NCI-H510A treated with DMSO at 0.1 percent for 48 hours (cell line): ENCODE results near the gene MKNK1.

Experiments
- DNase-seq: peaks from one replicate; lab custom pipeline; 2025; lab: John Stamatoyannopoulos, UW

Gene MKNK1

DNA sequence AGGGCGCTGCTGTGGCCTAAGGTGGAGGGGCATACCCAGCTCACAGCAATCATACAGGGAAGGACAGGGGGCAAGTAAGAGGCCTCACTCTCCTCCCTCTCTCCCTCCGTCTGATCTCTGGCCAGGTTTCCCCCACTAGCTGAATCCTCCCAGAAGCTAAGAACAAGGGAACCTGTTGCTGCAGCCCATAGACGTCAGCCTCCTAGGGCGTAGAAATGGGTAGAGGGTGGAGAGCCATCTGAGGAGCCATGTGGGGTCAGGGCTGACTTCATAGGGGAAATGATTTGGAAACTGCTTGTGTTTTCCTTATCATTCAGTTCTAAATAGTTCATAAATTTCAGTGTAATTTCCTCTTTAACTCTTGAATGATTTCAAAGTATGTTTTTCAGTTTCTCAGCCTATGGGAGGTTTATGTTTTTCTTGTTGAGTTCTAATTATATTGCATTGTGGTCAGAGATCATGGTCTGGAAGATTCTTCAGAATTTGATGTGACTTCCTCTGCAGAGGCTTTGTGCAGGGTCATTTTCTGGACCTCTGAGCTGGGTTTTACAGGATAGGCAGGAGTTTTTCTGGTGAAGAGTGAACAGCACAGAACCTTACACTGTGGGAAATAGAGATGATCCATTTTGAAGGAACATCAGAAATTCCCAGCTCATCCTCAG is 14.8 kb upstream of the MKNK1 start:
- DNase-seq = no peak

DNA sequence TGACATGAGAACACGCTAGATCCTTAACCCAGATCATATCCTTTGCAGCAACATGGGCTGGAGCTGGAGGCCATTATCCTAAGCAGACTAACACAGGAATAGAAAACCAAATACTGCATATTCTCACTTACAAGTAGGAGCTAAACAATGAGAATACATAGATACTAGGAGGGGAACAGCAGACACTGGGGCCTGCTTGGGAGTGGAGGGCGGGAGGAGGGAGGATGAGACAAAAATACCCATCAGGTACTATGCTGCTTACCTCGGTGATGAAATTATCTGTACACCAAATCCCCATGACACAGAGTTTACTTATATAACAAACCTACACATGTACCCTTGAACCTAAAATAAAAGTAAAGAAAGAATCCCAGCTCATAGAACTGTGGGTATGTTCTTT is 13.8 kb upstream of the MKNK1 start:
- no peak for DNase-seq

DNA sequence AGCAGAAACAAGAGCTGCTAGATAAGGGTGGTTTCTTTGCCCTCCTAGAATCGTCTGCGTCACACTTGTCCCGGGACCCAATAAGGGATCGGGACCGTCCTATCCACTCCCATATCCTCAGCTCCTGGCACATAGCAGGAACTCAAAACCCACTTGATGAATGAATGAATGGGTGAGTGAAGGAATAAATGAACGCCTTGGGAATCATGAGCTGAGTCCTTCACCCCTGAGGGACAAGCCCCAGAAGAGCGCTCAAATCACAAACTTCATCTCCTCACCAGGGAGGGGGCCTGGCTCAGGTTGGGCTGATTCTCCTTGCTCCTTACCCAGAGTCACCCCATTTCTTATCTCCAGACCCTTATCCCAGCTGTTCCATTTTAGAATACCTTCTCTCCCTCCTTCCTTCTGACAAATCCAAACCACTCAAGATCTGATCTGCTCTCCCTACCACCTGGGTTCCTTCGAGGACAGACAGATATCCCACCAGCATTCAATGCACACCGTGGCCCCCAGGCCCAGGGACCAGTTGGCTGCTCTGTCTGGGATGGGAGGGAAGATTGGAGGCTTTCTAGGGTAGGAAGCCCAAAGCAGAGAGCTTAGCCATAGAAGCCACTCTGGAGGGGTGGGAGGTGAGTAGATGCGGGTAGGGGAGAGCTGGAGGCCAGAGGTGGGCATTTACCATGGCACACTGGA is 13.2 kb upstream of the MKNK1 start:
- no peak for DNase-seq

DNA sequence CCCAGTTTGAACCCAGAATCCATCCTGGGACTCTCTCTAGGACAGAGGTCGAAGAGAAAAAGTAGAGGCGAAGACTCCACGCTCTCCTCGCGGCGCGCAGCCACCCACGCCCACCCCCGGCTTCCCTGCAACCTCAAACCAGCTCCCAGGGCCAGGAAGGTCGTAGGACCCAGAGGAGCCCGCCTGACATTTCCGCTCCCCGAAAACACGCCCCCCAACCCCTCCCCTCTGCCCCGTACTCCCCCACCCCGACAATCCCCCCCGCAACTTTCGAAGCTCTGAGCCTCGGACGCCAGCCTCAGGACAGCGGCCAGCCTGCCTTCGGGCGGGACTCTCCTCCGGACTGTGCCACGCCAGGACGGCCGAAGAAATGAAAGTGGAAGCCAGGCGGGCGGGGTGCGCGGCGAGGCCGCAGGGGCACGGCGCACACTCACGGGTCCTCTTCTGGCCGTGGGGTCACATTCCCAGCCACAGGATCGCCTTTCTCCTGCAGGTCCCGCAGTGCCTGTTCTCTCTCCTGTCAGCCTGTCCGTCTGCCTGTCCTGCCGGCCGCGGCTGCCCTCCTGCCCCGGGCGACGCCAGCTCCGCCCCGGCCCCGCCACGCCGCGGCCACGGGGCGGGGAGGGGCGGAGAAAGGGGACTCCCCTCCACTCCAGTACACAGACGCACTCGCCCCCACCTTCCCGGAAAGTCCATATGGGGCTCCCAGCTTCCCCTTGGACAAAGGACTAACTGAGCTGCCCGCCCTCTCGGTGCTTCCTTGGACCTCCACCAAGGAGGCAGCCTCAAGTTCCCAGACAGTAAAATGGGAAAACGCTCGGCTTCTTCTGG is 12.4 kb upstream of the MKNK1 start, which contains the start of gene MOB3C:
Gene MOB3C, minus strand, starts transcription at position 535 of the 831 bp plus-strand sequence. CDS start 3,490 bp downstream, outside the sequence.
- no peak for DNase-seq

DNA sequence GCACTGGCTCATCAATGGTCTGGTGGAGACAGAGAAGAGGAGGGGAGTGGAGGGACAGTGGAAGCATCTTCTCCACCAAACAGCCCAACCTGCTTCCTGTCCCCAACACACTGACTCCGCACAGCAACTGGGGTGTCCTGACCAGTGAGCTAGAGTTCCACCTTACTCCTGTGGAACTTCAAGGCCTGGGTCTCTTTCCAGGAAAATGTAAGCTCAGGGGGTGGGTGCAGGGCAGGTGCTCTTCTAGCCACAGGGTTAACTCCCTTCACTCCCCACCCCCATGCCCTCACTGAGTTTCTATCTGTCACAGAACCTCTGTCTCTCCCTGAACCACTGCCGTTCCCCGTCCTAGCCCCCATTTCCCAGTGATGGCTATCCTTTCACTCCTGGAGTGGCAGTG is 11.7 kb upstream of the MKNK1 start:
- DNase-seq = no peak

DNA sequence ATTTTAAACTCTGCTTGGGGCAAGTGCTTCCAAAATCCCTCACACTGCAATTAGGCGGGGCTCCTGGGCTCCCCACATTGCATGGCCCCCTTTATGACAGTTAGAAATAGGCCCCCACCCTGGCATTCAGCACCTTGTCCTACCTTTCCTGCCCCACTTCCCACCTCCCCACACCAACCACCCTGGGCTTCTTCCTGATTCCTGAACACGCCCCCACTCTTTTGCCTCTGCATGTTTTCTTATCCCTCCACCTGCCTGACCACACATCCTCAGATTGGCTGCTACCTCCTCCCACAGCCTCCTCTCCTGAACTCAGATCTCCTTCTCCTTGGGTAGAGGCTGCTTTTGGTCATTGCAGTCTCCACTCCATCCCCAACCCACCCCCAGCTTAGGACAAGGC is 11.0 kb upstream of the MKNK1 start:
- DNase-seq = no peak

DNA sequence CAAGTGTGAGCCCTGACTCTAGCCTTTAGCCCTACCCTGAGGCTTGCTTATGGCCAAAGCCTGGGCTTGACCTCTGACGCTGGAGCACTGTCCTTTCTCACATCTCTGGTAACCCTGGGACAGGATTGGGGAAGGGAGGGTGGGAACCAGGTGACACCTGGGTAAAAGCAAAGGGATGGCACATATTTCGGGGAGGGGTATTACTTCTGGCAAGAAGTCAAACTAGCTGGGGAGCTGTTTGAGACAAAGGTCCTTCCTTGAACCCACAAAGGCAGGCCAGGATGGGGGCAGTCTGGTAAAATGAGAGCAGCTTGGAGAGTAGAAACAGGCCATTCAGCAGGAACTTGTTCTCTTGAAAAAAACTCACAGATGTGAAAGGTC is 10.5 kb upstream of the MKNK1 start:
- no peak for DNase-seq

DNA sequence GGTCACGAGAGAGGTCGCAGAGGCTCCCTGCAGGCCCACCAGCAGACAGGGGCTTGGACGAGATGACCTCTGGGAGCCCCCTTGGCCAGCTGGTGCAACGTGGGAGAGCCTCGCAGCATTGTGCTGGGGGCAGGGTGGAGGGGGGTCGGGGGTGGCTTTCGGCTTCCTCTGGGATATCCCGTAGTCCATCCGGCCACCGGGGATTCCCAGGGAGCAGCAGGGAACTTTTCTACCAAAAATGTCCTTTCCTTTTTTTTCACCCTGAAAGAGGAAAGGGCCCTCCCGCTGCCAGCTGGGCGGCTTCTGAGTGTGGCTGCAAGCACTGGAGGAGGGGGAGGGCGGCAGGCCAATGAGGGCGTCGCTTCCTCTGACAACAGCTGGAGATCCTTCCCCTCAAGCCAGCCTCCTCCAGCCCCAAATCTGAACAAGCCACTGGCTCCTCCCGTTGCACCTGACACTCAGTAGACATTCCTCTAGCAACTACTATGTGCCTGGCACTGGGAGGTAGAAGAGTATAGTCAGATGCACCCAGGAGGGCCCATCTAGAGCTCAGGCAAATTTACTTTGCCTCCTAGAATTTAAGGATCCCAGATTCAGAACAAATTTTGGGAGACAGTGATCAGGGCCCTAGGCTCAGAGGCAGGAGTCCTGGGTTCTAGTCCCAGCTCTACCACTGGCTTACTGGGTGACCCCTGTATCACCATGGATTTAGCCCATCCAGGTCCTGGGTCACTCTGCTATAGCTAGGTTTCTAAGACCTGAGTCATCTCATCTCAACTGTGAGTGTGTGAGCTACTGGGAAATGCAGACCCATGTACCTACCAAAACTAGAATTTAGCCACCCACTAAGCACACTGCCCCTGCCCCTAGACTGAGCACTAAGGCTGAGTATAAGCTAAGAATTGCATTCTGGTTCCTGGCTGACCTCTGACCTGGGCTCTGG is 9.9 kb upstream of the MKNK1 start:
- peak; percentile 41 for DNase-seq

DNA sequence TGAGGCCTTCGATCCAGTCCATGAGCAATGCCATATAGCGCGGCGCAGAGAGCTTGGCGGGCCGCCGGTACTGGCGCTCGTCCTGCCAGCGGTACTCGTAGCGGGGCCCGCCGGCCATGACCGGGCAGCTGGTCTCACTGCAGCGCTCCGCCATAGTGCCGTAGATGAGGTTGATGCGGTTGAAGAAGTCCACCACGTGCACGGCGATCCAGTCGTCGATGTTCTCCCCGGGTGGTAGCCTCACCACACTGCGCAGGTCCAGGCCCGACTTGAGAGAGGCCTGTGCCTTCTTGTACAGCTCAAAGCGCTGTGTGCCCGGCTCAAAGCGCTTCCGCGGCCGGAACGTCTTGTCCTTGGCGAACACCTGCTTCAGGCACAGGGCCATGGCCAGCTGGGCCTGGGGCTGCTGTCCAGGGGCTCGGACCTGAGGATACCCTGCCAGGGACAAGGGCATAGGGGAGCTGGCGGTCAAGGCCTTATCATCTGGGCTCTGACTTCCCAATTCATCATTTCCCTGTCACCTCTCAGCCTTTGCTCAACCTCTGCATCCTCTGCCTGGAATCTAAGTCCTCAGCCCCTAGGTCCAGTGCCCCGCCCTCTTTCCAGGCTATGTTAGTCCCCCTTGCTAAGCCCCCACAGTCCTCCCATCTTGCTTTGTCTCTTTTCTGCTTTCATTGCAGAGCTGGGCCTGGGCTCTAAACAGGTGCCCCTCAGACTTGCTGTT is 9.0 kb upstream of the MKNK1 start:
- no peak for DNase-seq

DNA sequence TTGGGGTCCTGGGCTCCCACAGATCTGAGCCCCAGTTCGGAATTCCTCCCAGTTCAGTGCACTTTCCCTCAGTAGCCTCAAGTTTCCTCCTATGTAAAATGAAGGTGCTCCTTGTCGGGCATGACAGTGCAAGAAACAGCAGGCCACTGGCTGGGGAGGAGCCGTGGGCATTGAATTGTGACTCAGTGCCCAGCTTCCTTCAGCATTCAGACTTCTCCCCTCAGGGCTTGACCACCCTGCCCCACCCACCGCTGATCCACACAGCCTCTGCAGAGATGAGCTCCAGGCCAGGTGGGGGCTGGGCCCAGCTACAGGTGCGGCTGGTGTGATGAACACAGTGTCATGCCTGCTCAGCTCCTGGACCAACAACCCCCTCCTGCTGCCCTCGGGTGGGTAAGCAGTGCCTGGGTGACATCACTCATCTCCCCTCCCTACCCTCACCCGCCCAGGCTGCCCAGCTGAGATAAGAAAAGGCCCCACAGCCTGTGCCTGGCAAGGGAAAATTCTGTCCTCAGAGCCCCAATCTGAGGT is 7.7 kb upstream of the MKNK1 start:
- no peak for DNase-seq

DNA sequence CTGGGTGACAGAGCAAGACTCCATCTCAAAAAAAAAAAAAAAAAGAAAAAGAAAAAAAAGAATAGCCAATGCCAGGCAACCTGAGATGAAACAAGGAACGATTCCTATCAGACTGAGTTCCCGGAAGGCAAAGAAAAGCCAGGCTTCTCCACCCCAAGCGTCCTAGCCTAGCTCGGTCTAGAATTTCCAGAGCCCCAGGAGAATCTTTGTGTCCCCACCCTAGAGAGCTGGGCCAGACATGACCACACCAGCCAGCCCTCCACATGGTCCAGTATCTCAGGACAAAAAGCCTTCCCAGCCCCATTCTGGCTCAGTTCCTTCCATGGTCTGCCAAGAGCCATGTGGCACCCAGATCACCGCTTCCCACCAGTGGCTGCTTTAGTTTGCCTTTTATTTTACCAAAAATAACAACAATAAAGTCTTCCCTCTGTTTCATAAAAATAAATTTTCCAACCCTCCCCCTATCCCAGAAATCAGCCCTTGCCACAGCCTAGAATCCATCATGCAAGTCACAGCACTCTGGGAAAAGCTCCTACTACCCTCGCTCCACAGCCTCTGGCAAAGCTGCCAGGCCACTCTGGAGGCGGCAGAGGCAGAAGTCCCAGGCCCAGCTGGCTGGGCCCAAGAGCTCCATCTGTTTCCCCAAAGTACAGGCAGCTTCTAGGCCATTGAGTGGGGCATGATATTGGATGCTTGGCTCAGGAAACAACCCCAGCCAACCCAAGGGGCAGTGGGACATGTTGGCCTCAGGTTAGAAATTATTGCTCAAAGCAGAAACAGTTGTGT is 3.5 kb upstream of the MKNK1 start:
- no peak for DNase-seq

DNA sequence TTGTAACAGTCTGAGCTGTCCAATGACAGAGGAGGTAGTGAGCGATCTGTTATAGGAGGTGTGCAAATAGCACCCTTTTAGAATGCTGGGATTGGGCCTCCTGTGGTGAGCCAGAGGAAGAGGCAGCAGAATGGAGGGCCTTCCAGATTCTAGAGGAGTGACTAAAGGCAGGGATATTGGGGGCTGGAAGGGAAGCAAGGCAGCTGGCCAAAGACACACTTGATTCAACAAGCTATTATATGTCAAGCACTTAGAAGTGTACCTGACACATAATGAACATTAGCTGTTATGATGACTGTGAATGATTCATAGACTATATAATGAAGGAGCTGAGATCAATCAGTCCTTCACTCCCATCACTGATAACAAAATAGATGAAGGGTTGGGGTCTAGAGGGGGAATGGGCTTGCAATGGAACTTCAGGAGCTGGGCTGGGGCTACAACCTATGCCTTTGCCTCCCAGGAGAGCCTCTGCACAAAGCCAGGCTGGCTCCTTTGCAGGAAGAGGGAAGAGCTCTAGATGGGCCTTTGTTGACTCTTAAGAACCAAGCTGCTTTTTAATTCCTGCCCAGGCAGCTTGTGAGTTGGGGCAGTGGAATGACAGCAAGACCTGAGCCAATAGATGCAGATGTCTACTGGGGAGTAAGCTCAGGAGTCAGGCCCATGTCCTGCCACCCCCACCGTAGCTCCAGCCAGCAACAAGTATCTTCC is 2.3 kb upstream of the MKNK1 start:
- DNase-seq = peak; percentile 76

DNA sequence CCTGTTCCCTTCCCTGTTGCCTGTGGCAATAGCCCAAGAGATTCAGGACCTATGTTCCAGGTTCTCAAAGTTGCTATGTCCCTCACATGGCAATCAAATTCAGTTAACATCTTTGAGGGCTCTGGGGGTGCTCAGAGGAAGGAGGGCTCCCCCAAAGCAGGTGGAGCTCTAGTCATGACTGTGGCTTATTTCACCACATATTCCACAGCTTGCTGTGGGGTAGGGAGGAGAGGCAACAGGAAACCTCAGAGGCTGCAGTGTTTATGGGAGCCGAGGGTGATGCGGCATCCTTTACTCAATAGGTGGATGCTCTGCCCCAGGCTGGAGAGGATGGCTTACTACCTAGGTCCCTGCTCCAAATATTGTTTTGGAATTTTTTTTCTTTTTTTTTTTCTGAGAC is 1.2 kb upstream of the MKNK1 start:
- no peak for DNase-seq

DNA sequence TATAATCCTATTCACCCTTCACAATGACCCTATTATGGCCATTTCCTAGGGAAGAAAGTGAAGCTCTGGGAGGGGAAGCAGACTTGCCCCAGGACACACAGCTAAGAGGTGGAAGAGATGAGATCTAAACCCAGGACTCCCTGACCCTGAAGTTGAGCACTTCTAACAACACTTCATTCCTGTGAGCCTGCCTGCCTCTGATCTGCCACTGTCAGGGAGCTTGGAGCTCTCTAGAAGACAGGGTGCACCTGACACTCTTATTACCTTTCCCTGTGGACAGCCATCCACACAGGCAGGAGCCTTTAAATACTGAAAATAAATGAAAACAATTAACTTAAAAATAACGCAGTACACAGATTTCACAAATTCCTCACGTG is 599 bp downstream of the MKNK1 start:
- no peak for DNase-seq

DNA sequence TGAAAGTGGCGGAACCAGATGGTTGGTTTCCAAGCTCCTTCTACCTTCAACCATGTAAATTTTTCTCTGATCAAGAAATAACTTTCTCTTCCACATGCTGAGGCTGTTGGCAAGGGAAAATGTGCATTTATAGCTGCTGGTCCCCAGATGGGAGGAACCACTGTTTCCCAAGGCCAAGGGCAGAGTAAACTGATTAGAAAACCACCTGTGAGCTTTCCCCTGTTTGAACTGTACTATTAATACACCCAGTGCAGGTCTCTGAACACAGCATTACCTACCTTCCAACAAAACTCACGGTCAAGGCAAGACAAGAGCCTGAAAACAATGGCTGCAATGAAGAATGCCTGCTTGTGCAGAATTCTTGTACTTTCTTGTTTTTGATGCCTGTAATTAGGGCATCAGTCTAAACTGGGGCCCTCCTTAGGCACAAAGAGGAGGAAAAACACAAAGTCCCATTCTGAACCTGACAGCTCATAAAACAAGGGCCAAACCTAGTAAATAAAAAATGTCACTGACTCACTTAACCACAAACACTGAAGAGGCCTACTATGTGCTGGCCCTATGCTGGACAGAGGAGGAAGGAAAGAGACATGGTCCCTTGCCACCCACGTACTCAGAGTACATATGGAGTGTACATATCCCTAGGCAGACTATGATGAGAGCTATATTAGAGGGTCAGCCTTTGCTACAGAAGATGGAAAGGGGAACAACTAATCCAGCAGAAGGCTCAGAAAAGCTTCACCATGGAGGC is 2.6 kb downstream of the MKNK1 start:
- DNase-seq = no peak

DNA sequence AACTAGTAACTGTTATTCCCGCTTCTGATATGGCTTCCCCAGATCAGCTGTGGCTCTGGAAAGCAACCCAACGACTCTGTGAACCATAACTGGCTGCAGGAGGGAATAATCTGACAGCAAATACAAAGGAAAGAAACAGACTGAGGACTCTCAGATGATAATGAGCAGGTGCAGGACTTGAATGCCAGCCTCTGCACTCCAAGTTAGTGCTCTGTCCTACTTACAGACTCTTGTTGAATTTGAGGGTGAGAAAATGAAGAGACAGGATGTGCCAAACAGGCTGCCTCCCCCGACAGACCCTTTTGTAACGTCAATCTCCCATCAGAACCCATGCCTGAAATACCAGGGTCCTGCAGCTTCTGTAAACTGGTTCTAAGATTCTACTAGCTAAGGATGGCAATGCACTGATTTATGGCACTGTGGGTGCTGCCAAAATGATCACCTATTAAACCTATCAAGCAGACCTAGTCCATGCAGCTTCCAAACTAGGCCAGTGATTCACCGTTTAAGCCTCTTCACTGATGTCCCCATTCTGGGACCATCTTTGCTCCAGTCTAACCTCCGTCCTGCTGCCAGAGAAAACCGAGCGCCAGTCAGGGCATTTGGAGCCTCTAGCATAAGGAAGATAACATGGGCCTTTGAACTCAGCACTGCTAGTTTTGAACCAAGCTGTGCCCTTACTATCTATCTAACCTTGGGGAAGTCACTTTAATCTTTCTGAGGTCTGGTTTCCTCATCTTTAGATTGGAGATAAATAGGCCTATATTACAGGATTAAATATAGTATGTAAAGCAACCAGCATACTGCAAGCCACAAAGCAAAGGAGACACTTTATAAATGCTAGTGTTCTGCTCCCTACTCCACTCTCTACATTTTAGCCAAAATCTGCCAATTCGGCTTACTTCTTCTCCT is 4.8 kb downstream of the MKNK1 start:
- DNase-seq = no peak

DNA sequence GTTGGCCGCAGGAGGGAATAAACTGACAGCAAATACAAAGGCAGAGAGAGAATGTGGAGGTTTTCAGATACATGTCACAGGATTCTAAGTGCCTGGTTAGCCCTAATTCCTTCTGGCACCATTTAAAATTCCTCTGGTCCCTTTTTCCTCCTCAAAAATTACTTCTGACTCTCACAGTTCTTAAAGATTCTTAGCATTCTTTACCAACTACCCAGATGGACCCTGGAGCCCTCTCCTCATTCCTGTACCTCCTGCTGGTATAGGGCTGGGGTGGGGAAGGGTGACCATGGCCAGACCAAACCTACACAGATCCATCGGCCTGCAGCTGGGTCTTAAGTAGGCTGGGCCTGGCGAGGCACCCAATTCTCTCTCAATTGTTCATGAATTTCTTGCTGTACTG is 7.2 kb downstream of the MKNK1 start:
- no peak for DNase-seq

DNA sequence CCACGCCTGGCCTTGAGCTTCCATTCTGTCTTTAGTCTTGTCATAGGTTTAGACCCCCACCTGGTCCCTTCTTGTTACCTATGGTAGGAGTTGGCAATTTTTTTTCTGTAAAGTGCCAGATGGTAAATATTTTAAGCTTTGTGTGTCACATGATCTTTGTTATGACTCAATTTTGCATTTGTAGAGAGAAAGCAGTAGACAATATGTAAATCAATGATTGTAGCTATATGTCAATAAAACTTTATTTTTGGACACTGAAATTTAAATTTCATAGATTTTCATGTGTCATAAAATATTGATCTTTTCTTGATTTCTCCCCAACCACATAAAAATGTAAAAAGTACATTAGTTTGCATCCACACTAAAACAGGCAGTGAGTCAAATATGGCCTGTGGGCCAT is 8.0 kb downstream of the MKNK1 start:
- no peak for DNase-seq
